Heart left ventricle (tissue), 13 donors: ENCODE results near the gene EPC2.

Experiments used
- POLR2A ChIP-seq, 2 donors: fragments of 450-650 bp; IDR thresholded peaks; one replicate each; pipeline ENCODE4 v1.6.1; 2017; ENCODE audit warnings: antibody characterized with exemption in 2 of 2, mild to moderate bottlenecking in 2 of 2, moderate library complexity in 2 of 2
- TF ChIP-seq, protein P1 (sequence below), 12 donors: fragments of 200-600 bp; sonication (generic) in 4 of 12; IDR thresholded peaks; one replicate each; pipeline versions ENCODE4 v1.5.0 to v1.8.0; 2018 to 2022; ENCODE audit warnings: antibody characterized with exemption in 12 of 12, mild to moderate bottlenecking in 5 of 12
- donor health status: ischemic (EF 13 %, LVEDD 7.1; RV severe dilation, severe dysfunction).
- donor health status: DM: no; HTN: yes; CAD: no.
- donor health status: DM: no; HTN: no; CAD: no.
- donor health status: ischemic (EF 25% LVEDD 6.9; RV normal size, moderate dysfunction).
- donor health status: ischemic (EF 25% LVEDD 5.7; RV mildly dilated, moderate dysfunction).
- donor health status: ischemic (EF 35%, LVEDD 5.7; RV mildly dilated, moderate dysfunction).
- donor health status: nonischemic (EF 11% LVEDD 7.7; RV severe dilation, severe dysfunction).
- donor health status: DM: yes; HTN: yes; CAD: no.
- donor health status: PGD.
- donor health status: ischemic (EF 29% LVEDD 5.4; RV normal size, mild dysfunction).
- donor health status: nonischemic (EF 23%, LVEDD 6.1; RV moderate dilation, normal function).

DNA sequence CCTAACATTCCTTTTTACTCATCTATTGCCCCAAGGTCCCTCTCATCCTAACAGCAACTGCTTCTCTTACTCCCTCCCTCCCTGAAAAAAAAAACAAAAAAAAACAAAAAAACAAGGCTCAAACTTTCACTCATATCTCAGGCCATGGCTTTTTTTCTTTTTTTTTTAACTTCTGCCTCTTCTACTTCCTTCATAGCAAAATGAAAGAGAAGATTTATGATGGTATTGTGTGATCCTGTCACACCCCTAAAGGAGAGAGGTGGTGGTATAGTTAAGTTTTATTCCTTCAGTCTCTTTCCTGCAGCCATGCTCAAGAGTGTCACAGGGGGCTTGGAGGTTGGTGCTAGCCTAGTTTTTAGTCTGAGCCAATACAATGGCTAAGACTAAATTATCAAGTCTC is 21.5 kb upstream of the EPC2 start:
- TF ChIP-seq, protein P1, sequence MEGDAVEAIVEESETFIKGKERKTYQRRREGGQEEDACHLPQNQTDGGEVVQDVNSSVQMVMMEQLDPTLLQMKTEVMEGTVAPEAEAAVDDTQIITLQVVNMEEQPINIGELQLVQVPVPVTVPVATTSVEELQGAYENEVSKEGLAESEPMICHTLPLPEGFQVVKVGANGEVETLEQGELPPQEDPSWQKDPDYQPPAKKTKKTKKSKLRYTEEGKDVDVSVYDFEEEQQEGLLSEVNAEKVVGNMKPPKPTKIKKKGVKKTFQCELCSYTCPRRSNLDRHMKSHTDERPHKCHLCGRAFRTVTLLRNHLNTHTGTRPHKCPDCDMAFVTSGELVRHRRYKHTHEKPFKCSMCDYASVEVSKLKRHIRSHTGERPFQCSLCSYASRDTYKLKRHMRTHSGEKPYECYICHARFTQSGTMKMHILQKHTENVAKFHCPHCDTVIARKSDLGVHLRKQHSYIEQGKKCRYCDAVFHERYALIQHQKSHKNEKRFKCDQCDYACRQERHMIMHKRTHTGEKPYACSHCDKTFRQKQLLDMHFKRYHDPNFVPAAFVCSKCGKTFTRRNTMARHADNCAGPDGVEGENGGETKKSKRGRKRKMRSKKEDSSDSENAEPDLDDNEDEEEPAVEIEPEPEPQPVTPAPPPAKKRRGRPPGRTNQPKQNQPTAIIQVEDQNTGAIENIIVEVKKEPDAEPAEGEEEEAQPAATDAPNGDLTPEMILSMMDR (IDR thresholded peaks at IDR 0.05): no peak
- TF ChIP-seq POLR2A (IDR thresholded peaks at IDR 0.05): no peak
